ENCODE data around the gene ALDH1L1. TPM values are rescaled to one million over a fixed set of nuclear protein-coding genes. Genes with fewer than 3 reads are reported as not detected.
A peak's percentile ranks its signal among the peaks of the same experiment; 100 is the strongest.

Gene ALDH1L1
- under 1 TPM; 0.18 to 0.34 TPM for total RNA-seq

DNA sequence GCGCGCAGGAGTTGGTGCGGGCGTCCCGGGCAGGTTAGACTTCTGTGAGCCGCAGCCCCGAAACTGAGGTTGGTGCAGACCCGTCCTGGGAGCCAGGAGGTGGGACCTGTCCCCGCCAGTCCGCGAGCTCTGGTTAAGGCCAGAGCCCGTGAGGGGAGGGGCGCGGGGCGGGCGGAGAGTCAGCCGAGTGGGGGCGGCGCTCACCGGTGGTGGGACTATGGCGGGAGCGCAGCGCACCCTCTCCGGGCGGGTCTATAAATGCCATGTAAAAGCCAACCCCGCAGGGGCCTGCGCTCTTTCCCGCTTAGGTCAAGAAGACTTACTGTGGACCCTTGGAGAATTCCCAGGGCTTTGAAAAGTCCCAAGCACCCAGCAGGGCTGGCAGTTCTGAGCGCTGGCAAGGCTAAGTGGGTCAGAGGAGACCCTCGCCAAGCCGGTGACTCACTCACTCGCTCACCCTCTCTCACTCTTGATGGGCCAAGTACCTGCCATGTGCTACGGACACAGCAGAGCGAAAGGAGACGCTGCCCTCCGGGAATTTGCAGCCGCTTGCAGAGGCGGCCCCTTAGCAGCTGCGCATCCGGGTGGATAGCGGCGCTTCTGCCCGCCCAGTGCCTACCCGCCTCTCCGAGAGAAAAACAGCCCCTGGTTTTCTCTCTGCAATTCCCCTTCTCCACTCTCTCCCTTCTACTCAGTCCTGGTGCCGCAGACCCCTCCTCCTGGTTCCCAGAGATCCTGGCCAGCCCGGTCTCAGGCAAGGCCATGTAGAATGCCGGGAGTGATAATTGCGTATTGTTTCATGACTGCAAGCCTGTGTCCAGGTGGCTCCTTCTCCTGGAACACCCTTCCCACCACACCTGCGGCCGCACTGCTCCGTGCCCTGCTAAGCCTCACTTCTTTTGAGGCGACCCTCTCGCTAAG lies at the start of gene ALDH1L1:
Gene ALDH1L1 (minus strand): TSS at position 110 of the 921 bp plus-strand sequence. CDS start 19,607 bp downstream, outside the sequence.
- H3K9me3 Mint-ChIP-seq = no peaks in the 10 kb centered on the region
- peaks cover 0 to 9% of the 10 kb centered on the region in 2 donors for H3K36me3 Mint-ChIP-seq
- ATAC-seq (no peak), DNase-seq (ENCODE audit: low spot score in 2 of 2) (no peak)
- H3K27ac Mint-ChIP-seq = no peak within 1 kb of the TSS

DNA sequence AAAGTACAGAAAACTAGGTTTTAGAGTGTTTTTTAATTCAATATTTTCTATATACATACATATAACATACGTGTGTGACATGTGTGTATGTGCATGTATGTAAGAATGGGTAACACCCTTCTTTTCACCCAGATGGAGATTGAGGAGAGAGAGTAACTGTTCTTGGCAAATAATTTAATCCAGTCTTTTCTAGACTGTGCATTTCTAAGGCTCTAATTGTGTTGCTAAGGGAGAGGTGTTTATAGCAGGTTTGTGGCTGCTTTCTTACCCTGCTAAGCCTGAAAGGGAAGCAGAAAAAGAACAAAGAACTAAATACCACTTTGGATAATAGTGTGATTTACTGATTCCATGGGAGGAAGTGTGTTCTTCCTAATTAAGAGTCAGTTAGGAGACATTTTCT lies 46.0 kb upstream of the ALDH1L1 start:
- no peak for ATAC-seq
- H3K9me3 Mint-ChIP-seq = no peaks in the 10 kb centered on the region
- no peak overlapping the region for H3K27ac Mint-ChIP-seq
- no peak for DNase-seq (ENCODE audit: low spot score in 2 of 2)
- H3K36me3 Mint-ChIP-seq = no peaks in the 10 kb centered on the region

DNA sequence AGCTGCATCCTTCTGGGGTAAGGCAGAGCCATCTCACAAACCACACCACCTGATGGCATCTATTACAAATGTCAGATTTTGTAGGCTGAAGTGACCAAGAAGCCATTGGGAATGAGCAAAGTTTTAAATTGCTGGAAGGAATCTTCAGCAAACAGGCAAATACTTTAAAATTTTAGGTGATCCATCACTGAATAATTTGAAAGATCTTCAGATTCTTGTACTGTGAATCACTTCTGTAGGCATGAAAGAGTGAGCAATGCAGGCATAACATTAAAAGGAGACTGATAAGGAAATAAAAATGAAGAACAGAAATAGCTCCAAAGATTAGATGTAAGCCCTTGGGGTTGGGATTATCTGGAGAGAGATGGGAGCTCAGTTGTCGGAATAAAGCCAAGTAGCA lies 36.0 kb upstream of the ALDH1L1 start:
- no peak for ATAC-seq
- Mint-ChIP-seq H3K9me3 (peaks cover 4 to 5% of the 10 kb centered on the region in 2 donors), H3K36me3 (no peaks in the 10 kb centered on the region), H3K27ac (no peak overlapping the region)
- DNase-seq (ENCODE audit: low spot score in 2 of 2) = no peak

DNA sequence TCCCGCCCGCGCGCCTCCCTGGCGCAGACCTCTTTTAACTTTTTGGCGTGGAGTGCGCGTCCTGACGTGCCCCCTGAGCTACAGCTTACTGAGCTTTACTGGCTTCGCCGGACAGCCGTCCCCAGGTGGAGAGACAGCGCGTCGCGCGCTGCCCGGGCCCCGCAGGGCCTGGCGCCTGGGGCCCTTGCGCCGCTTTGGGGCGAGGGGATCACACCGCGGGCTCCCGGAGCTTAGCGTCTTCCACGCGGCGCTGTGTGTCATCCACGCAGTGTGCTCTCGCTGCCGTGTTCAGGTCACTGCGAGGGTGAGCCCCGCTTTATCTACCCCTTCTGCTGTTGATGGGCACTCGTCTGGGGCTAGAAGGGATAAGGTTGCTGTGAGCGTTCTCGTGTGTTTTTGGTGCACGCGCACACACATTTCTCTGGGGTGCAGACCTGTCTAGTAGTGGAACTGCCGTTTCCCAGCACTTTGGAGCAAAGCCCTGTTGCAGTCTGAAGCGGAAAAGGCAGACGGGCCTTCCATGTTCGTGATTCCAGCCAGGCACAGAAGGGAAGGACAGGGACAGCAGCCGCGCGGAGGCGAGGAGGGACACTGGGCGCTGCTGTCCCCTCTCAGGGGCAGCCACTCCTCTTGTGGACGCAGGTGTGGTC lies 33.1 kb upstream of the ALDH1L1 start:
- DNase-seq (ENCODE audit: low spot score in 2 of 2) = no peak
- no peaks in the 10 kb centered on the region for H3K36me3 Mint-ChIP-seq
- no peaks in the 10 kb centered on the region for H3K9me3 Mint-ChIP-seq
- ATAC-seq = peak in 1 of 2 donors; percentile 24
- no peak overlapping the region for H3K27ac Mint-ChIP-seq

DNA sequence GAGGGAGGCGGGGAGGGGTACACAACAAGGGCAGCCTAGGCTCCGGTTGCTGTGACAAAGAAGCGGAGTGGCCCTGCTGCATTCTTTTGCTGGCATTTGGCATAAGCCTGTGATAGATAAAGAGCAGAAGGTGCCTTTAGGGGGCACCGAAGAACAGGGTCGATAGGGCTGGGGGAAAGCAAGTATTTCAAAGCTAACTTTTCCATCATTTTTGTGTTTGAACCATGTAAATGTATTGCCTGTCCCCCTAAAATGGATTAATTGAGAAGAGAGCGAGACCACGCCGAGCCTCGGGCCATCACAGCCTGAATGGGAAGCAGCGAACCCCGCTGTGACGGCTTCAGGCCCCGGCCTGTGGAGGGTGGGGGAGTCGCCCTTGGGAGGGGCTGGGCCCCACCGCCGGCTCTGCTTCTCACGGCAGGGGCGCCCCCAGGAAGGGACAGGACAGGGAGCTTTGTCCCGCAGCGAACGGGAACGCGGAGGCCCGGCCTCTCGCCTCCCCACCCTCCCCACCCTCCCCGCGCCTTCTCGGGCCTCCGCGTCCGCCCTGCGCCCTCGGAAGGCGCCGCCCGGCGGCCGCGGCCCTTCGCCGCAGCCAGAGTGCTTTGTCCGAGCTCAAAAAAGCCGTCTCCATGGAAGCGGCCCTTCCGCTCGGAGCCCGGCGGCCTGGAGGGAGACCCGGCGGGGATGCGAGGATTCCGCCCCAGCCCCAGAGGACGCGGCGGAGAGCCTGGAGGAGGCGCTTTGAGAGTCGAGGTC lies 32.4 kb upstream of the ALDH1L1 start:
- no peak overlapping the region for H3K27ac Mint-ChIP-seq
- DNase-seq (ENCODE audit: low spot score in 2 of 2) (peak in 1 of 2 donors; percentile 10), ATAC-seq (peak in 1 of 2 donors; percentile 62)
- H3K36me3 Mint-ChIP-seq = no peaks in the 10 kb centered on the region
- no peaks in the 10 kb centered on the region for H3K9me3 Mint-ChIP-seq

DNA sequence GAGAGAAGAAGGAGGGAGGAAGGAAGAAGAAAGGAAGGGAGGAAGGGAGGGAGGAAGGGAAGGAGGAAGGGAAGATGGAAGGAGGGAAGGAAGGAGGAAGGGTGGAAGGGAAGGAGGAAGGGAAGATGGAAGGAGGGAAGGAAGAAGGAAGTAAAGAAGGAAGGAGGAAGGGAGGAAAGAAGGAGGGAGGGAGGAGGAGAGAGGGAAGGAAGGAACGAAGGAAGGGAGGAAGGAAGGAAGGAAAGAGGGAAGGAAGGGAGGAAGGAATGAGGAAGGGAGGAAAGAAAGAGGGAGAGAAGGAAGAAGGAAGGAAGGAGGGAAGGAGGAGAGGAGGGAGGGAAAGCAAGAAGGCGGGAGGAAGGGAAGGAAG lies 31.8 kb upstream of the ALDH1L1 start:
- no peak for DNase-seq (ENCODE audit: low spot score in 2 of 2)
- no peak for ATAC-seq
- H3K9me3 Mint-ChIP-seq = no peaks in the 10 kb centered on the region
- H3K27ac Mint-ChIP-seq = no peak overlapping the region
- H3K36me3 Mint-ChIP-seq = no peaks in the 10 kb centered on the region

DNA sequence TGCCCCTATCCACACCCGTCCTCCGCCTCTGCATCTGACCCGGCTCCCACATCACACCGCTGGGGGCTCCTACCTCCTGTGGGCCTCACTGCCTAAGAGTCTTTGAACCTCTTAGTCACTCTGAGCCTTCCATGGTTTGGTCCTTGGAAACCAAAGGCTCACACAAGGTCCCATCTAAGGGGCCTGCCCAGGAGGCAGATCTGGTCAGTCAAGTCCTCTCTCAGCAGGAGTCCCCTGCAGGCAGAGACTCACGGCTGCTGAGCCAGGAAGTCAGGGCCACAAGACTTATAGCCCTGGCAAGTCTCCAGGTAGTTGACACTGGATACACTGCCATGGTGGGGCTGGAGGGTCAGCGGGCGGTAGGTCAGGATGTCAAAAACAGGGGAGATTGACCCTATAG lies 31.2 kb upstream of the ALDH1L1 start:
- DNase-seq (ENCODE audit: low spot score in 2 of 2) (no peak), ATAC-seq (no peak)
- Mint-ChIP-seq H3K27ac (no peak overlapping the region), H3K9me3 (no peaks in the 10 kb centered on the region), H3K36me3 (no peaks in the 10 kb centered on the region)

DNA sequence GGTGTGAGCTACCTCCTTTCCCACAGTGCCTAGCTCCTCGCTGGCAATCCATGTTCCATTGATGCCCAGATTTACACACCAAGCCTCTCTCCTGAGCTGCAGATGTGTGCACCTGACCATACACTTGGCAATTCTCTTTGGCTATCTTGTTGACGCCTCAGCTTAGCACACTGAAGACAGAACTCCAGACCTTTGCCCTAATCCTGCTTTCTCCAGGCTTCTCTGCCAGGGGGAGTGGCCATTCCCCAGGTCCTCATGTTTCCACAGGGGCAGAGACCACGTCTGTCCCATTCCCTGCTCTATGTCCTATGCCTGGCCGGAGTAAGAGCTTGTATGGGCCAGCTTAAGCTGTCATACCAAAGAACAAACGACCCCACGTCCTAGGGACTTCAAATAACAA lies 30.2 kb upstream of the ALDH1L1 start:
- H3K27ac Mint-ChIP-seq = no peak overlapping the region
- H3K9me3 Mint-ChIP-seq = no peaks in the 10 kb centered on the region
- no peaks in the 10 kb centered on the region for H3K36me3 Mint-ChIP-seq
- ATAC-seq (no peak), DNase-seq (ENCODE audit: low spot score in 2 of 2) (no peak)

DNA sequence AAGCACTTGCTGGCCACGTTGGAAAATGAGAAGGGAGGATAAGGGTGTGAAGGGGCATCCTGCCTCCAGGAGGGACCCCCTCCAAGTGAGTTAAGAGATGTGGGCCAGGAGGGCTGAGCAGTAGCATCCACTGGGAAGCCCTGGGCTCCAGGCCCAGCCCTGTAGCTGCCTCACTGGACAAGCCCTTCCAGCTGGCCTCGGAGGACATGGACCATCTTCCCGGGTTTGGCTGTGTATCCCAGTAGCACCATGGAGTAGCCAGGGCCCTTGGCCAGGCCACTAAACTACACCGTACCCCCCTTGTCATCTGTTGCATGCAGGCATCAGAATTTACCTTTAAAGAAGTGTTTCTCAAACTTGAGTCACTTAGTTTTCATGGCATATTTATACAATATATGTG lies 29.4 kb upstream of the ALDH1L1 start:
- no peak overlapping the region for H3K27ac Mint-ChIP-seq
- no peak for ATAC-seq
- no peaks in the 10 kb centered on the region for H3K9me3 Mint-ChIP-seq

DNA sequence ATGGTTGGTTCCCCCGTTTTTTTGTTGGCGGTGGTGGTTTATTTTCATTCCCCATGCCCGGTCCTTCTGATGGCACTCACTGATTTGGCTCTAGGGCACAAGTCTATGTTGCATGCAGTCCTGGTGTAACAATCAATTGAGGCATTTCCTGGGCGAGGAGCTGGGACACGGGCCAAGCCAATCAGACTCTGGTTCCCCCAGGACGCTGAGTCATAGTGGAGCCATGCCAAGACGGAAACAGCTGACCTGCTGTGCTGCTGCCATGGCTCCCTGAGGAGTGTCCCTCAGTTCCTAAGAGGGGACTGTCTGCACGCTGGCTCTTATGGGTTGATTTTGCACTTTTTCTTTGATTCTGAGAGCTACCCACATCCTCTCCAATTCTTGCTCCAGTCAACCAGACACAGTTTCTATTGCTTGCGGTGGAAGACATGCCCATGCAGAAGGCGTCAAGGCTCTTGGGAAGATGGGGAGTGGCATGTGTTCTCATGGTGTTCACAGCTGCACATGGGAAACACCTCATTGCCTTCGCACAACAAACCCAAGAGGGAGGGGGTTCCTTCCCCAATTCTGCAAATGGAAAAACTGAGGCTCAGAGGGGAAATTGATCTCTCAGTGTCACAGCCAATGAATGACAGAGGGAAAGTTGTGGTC lies 28.3 kb upstream of the ALDH1L1 start:
- Mint-ChIP-seq H3K27ac (no peak overlapping the region), H3K9me3 (no peaks in the 10 kb centered on the region), H3K36me3 (no peaks in the 10 kb centered on the region)
- peak in 1 of 2 donors; percentile 16 for ATAC-seq
- no peak for DNase-seq (ENCODE audit: low spot score in 2 of 2)

More for the DNA sequence above, 29.4 kb upstream of the ALDH1L1 start:
- no peaks in the 10 kb centered on the region for H3K36me3 Mint-ChIP-seq
- DNase-seq (ENCODE audit: low spot score in 2 of 2) = no peak

DNA sequence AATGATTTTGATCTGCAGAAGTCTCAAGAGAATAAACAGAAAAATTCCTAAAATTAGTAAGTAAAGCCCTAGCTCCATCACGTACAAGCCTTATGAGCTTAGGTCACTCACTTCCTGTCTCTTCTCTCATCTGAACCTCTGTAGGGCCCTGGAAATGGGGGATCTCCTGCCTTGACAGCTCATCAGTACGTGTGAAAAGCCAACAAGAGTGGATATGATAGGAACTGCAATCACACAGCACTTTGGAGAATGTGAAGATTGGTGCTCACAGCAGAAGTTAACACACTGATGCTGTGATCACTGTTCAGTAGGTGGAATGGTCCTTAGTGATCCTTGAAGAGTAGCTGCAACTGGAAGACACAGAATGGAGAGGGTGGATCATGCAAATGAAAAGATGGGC lies 27.8 kb upstream of the ALDH1L1 start:
- Mint-ChIP-seq H3K9me3 (no peaks in the 10 kb centered on the region), H3K36me3 (no peaks in the 10 kb centered on the region), H3K27ac (no peak overlapping the region)
- DNase-seq (ENCODE audit: low spot score in 2 of 2) = no peak
- no peak for ATAC-seq

DNA sequence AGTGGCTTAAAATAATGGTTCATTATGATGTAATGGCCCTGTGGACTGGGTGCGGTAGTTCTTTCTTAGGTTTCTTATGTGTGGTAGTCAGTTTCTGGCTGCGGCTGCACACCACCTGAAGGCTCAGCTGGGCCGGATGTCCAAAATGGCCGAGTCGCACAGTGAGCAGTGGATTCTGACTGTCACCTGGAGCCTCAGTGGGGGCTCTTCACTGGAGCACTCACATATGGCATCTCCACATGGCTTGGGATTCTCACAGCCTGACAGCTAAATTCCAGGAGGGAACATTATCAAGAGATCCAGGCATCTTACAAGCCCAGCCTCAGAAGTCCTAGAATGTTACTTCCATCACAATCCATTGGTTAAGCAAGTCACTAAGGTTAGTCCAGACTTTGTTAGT lies 26.8 kb upstream of the ALDH1L1 start:
- H3K36me3 Mint-ChIP-seq = no peaks in the 10 kb centered on the region
- H3K9me3 Mint-ChIP-seq = no peaks in the 10 kb centered on the region
- no peak overlapping the region for H3K27ac Mint-ChIP-seq
- DNase-seq (ENCODE audit: low spot score in 2 of 2) (no peak), ATAC-seq (no peak)

DNA sequence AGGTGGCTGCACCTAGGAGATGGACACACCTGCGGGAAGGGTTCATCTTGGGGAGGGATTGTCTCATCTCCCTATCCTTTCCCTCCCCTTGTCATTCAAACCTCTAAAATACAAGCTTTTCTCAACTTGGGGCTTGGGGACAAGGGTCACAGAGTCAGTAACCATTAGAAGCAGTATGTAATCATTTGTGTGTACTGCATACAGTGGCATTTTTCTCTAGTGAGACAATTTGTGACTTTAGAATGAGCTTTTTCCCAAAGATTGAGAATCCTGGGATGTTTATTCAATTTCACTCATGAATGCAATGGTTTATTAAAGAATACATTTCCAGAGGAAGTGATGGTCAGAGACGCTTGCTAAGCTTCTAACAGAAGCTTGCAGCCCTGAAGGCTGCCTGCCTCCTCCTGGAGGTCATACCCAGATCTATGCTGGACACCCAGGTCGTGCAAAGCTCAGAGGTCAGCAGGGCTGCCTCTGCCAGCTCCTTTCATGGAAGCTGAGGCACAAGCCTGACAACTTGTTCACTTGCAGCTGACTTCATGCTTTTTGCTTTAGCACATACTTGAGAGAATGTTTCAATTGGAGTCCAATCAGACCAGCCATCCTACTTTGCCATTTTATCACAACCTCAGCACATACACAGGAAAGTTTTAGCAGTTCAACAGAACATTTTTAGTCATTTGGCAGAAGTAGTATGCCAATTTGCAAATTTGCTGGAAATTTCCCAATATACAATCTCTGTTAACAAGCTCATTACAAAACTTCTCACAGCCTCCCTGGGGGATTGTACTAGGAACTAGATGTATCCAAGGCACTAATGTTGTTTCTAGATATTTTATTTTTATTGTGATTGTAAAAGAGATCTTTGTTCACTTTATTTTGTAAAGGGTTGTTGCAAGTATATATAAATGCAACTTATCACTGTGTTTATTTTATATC lies 25.6 kb upstream of the ALDH1L1 start:
- Mint-ChIP-seq H3K36me3 (no peaks in the 10 kb centered on the region), H3K27ac (no peak overlapping the region), H3K9me3 (no peaks in the 10 kb centered on the region)
- DNase-seq (ENCODE audit: low spot score in 2 of 2) (no peak), ATAC-seq (no peak)

DNA sequence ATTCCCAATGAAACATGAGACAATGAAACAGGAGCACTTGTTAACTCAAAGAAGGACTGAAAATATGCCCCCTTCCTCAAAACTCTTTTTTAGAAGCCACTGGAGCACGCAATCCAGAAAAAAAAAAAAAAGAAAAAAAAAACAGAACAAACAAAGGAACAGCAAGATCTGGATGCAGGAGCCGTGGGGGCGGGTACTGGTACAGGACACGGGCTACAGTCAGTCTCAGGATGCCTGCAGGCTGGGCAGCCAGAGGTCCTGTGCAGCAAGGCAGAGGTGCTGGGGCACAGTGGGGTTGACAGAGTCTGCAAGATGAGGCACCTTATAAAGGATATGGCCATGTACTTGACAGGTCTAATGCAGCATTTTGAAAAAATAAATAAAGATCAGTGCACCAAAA lies 22.3 kb upstream of the ALDH1L1 start:
- Mint-ChIP-seq H3K36me3 (no peaks in the 10 kb centered on the region), H3K9me3 (no peaks in the 10 kb centered on the region), H3K27ac (no peak overlapping the region)
- DNase-seq (ENCODE audit: low spot score in 2 of 2) (no peak), ATAC-seq (no peak)

DNA sequence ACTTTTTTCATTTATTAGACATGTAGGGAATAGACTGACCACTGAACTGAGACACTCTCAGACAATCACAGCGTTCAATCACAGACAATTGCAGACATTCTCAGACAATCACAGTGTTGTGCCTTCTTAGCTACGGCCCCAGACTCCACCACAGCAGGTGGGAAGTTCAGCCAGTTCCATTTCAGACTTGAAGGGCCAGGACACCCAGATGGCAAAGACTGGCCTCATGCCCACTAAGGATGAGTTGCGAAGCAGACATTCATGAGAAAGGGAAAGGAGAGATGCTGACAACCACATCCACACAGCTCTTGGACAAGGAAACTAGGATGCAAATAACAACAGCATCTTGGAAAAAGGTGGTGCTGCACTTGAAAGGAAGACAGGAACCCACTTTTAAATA lies 21.9 kb upstream of the ALDH1L1 start:
- no peak overlapping the region for H3K27ac Mint-ChIP-seq
- DNase-seq (ENCODE audit: low spot score in 2 of 2) = no peak
- H3K36me3 Mint-ChIP-seq = peaks cover 0 to 3% of the 10 kb centered on the region in 2 donors
- no peaks in the 10 kb centered on the region for H3K9me3 Mint-ChIP-seq
- ATAC-seq = no peak

DNA sequence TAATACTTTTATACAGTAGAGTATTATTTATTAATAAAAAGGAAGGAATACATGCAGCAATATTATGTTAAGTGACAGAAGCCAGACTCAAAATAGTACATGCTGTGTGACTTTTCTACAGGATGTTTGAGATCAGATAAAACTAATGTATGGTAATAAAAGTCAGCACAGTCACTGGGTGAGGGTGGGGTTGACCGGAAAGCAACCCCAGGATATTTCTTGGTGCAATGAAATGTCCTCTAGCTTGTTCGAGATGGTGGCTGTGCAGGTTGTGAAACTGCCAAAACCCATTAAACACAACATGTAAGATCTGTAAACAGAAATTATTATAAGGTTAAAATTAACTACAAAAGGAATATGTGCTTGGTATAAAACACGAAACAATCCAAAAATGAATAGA lies 20.8 kb upstream of the ALDH1L1 start:
- DNase-seq (ENCODE audit: low spot score in 2 of 2) (no peak), ATAC-seq (no peak)
- H3K9me3 Mint-ChIP-seq = no peaks in the 10 kb centered on the region
- H3K36me3 Mint-ChIP-seq = peaks cover 0 to 6% of the 10 kb centered on the region in 2 donors
- H3K27ac Mint-ChIP-seq = no peak overlapping the region
